Measurements from ENCODE around the gene PDE9A. TPM values are rescaled to one million over a fixed set of nuclear protein-coding genes. Genes with fewer than 3 reads are reported as not detected.
"Not testable (repeated sequence)": the region's sequence is repeated elsewhere in the genome, so short reads cannot be mapped to it uniquely, and the experiment has no call there.

Gene PDE9A
- total and polyA plus RNA-seq, 8 donors: 1.2 to 14.4 (median 5.0) TPM

DNA sequence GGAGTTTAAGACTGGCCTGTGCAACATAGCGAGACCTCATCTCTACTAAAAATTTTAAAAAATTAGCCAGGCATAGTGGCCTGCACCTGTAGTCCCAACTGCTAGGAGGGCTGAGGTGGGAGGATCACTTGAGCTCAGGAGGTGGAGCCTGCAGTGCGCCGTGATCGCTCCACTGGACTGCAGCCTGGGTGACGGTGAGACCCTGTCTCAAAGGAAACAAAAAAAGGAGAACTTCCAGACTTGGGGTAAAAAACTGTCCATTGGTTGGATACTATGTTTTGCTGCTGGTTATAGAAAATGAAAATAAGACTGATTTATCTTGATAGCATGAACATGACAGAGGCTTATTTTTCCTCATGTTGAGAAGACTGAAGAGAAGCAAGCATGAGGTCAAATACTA, 146.5 kb downstream of the PDE9A start:
- Histone ChIP-seq H3K4me3 (no peak overlapping the region), H3K27me3 (no peaks in the 10 kb centered on the region), H3K36me3 (no peaks in the 10 kb centered on the region), H3K27ac (no peak overlapping the region), H3K9me3 (no peaks in the 10 kb centered on the region), H3K4me1 (no peaks in the 10 kb centered on the region)
- TF ChIP-seq, protein P1, sequence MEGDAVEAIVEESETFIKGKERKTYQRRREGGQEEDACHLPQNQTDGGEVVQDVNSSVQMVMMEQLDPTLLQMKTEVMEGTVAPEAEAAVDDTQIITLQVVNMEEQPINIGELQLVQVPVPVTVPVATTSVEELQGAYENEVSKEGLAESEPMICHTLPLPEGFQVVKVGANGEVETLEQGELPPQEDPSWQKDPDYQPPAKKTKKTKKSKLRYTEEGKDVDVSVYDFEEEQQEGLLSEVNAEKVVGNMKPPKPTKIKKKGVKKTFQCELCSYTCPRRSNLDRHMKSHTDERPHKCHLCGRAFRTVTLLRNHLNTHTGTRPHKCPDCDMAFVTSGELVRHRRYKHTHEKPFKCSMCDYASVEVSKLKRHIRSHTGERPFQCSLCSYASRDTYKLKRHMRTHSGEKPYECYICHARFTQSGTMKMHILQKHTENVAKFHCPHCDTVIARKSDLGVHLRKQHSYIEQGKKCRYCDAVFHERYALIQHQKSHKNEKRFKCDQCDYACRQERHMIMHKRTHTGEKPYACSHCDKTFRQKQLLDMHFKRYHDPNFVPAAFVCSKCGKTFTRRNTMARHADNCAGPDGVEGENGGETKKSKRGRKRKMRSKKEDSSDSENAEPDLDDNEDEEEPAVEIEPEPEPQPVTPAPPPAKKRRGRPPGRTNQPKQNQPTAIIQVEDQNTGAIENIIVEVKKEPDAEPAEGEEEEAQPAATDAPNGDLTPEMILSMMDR (IDR thresholded peaks at IDR 0.05): no peak
- no peak for ATAC-seq
- FAIRE-seq: no peak
- DNase-seq: no peak
- 78 to 88% methylated on average over 5 of the region's 5 CpGs for WGBS, 2 donors
- intact Hi-C loops (cut with DNase I): no loop called here

DNA sequence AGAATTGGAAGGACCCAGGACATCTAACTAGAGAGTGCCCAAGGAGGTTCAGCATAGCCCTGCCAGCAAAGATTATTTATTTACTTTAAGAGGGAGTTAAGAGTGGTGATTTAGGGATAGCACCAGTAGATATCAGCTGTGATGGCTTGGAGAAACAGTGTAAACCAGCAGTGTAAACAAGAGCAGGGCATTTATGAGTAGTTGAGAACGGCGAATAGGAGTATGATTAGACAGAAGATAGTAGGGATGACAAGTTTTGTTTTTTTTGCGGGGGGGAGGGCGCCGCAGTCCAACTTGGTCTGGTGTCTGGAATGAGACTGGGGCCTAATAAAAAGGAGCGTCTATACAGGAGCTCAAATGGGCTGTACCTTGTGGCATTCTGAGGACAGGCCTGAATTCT, 148.2 kb downstream of the PDE9A start:
- H3K27me3 ChIP-seq; ATAC-seq; intact Hi-C loops (cut with DNase I); FAIRE-seq; H3K9me3 ChIP-seq; H3K4me3 ChIP-seq; DNase-seq; H3K4me1 ChIP-seq; H3K27ac ChIP-seq; H3K36me3 ChIP-seq: not testable (repeated sequence)
- 76 to 80% methylated on average over 6 of the region's 6 CpGs for WGBS, 2 donors

DNA sequence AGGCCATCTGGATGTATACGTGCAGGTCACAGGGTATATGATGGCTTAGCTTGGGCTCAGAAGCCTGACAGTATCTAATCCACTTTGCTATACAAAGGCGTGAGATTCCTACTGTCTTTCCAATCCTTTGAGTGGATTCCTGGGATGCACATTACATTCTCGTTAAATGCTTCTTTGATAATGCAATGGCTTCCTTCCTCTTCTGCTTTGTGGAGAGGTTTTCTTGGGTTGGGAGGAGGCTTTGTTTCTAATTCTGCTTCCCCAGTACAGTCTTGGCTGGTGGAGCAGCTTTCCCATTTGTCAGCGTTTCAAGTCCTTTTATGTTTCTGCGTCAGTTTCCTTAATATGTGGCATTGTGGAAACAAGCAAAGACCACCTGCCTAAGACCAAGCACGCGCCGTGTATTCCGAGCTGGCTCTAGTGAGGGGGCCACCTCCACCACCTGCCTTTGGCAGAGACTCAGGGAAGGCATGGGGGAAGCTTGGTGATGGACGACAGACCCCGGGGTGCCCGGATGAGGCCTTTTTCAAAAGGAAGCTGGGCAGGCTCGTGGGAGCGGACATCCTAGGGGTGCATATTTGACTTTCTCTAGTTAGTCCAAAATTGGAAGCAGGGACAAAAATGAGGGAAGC, 153.2 kb downstream of the PDE9A start:
- WGBS, 2 donors: 79 to 89% methylated on average over 14 of the region's 14 CpGs
- ATAC-seq (no peak), DNase-seq (no peak), FAIRE-seq (no peak)
- Histone ChIP-seq H3K27me3 (no peaks in the 10 kb centered on the region), H3K36me3 (no peaks in the 10 kb centered on the region), H3K4me1 (no peaks in the 10 kb centered on the region), H3K4me3 (no peak overlapping the region), H3K27ac (no peak overlapping the region), H3K9me3 (no peaks in the 10 kb centered on the region)
- intact Hi-C loops (cut with DNase I): no loop called here
- TF ChIP-seq, protein P1 (IDR thresholded peaks at IDR 0.05): no peak

DNA sequence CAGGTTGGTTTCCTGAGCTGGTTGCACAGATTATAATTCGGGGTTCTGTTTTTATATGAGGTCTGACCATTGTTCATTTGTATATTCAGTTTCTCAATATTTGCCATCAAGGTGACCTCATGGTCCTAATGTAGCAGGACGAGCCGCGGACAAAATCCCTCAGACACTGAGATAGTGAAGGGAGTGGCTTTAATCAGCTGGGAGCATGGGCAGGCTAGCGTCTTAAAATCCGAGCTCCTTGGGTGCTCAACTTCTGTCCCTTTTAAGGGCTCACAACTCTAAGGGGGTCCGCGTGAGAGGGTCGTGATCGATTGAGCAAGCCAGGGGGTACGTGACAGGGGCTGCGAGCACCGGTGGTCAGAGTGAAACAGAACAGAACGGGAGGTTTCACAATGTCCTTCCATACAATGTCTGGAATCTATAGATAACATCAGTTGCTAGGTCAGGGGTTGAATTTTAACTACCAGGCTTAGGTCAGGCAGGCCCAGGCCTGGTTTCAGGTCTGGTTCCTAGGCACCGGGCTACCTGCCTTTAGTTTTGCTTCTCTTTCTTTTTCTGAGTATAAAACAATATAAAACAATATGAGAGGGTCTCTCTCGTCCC, 154.0 kb downstream of the PDE9A start:
- H3K27me3 ChIP-seq; H3K4me1 ChIP-seq; H3K27ac ChIP-seq; intact Hi-C loops (cut with DNase I); FAIRE-seq; H3K36me3 ChIP-seq; H3K9me3 ChIP-seq; DNase-seq; H3K4me3 ChIP-seq; ATAC-seq: not testable (repeated sequence)
- 76 to 79% methylated on average over 16 of the region's 16 CpGs for WGBS, 2 donors

DNA sequence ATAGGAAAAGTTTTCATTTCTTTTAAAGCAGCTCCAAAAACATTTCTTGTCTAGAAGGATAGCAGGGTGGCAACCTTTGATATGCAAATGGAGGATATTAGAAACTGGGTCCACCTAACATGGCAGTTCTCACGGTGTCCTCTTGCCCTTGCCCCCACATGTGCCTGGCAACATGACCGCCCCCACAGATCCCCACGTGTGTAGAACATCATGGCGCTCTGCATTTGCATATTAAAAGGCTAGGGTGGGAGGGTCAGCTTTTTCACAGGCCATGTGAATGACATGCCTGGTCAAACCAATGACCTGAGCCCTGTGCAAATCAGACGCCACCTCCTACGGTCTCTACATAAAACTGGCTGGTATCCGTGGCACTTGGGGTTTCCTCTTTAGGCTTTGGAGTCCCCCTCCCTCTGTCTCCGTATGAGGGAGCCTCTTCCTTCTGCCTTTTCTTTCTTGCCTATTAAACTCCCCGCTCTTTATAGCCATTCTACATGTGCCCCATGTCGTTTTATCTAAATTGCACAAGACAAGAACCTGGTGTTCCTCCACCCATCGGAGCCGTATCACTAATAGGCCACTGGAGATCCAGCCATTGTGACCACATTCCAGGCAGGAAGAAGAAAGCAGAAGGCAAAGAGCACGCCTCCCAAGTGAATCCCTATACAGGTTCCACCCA, 154.7 kb downstream of the PDE9A start:
- 84 to 90% methylated on average over 13 of the region's 13 CpGs for WGBS, 2 donors
- no peaks in the 10 kb centered on the region for H3K27me3 ChIP-seq
- no peaks in the 10 kb centered on the region for H3K9me3 ChIP-seq
- TF ChIP-seq, protein P1 (IDR thresholded peaks at IDR 0.05): no peak
- FAIRE-seq (no peak), ATAC-seq (no peak), DNase-seq (no peak)
- no peak overlapping the region for H3K27ac ChIP-seq
- peaks cover 0 to 6% (median 0%) of the 10 kb centered on the region in 3 donors for H3K4me1 ChIP-seq
- no peaks in the 10 kb centered on the region for H3K36me3 ChIP-seq
- intact Hi-C loops (cut with DNase I): no loop called here
- H3K4me3 ChIP-seq: no peak overlapping the region

DNA sequence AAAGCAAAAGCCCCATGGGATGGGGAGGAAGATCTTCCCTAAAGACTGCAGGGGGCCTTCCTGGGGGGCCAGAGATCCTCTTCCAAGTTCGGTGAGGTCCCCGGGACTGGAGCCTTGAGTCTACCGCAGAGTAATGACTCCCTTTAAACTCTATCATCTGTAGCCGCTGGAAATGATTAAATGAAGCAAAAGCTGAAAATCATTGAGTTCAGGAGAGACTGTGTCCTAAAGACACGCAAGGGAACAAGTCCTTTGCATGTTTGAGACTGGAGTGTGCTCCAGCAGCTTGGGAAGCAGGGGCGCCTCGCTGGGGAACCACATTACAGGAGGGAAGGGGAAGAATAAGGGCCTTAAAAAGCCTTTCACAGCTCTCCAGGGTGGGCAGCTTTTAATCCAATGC, 155.8 kb downstream of the PDE9A start:
- no peak overlapping the region for H3K4me3 ChIP-seq
- 83 to 89% methylated on average over 7 of the region's 7 CpGs for WGBS, 2 donors
- H3K9me3 ChIP-seq: no peaks in the 10 kb centered on the region
- H3K4me1 ChIP-seq: peaks cover 0 to 6% (median 0%) of the 10 kb centered on the region in 3 donors
- no peaks in the 10 kb centered on the region for H3K27me3 ChIP-seq
- FAIRE-seq (no peak), DNase-seq (no peak), ATAC-seq (no peak)
- H3K36me3 ChIP-seq: no peaks in the 10 kb centered on the region
- H3K27ac ChIP-seq: no peak overlapping the region
- TF ChIP-seq, protein P1 (IDR thresholded peaks at IDR 0.05): no peak
- intact Hi-C loops (cut with DNase I): no loop called here

Data from pancreas (tissue), 10 donors.